PC-3 (cell line): ENCODE measurements around the gene AKAP8L. TPM values are rescaled to one million over a fixed set of nuclear protein-coding genes. Genes with fewer than 3 reads are reported as not detected.

ENCODE experiments used
- ATAC-seq: fragments of 200-7000 bp; cut with Tn5 transposase; 2 replicates; pipeline ENCODE4 v1.9.1; 2020; ENCODE audit warnings: mild to moderate bottlenecking, moderate library complexity
- BruUV-seq: library from RNA; stranded (reverse); fragments of 400-500 nt; replicated peaks from 2 replicates; lab custom pipeline; 2021; lab: Mats Ljungman, UMichigan
- CTCF ChIA-PET: fragments of 300-600 bp; sonication (Branson Sonifier 250); formaldehyde crosslinking; loops from one replicate; lab custom pipeline; 2022; ENCODE audit warnings: antibody characterized with exemption; lab: Charles Lee
- POLR2A ChIA-PET: fragments of 300-600 bp; sonication (Branson Sonifier 250); formaldehyde crosslinking; loops from one replicate; lab custom pipeline; 2022; ENCODE audit warnings: antibody characterized with exemption; ENCODE audit not compliant: unreplicated experiment; lab: Charles Lee
- DNase-seq: peaks from one replicate; pipeline ENCODE4 v3.0.0-alpha.2; 2015
- H2AFZ ChIP-seq: fragments of 300-600 bp; sonication (generic); 2 replicates; pipeline ENCODE4 v1.6.0; 2016; ENCODE audit warnings: antibody characterized with exemption, low read length
- H3F3A ChIP-seq: fragments of 300-600 bp; sonication (generic); one replicate; pipeline ENCODE4 v1.6.0; 2017; ENCODE audit warnings: antibody characterized with exemption, low read length, control low read depth, mild to moderate bottlenecking; ENCODE audit not compliant: unreplicated experiment
- H3K27ac ChIP-seq: fragments of 300-600 bp; sonication (generic); 2 replicates; pipeline ENCODE4 v1.5.1; 2016; ENCODE audit warnings: mild to moderate bottlenecking, low read length
- H3K27me3 ChIP-seq: fragments of 300-600 bp; sonication (generic); 2 replicates; pipeline ENCODE4 v1.6.1; 2016; ENCODE audit warnings: low read length, mixed read lengths
- H3K36me3 ChIP-seq: fragments of 300-600 bp; sonication (generic); 2 replicates; pipeline ENCODE4 v1.6.1; 2016; ENCODE audit warnings: low read depth, mixed run types, low read length, mixed read lengths
- H3K4me1 ChIP-seq: fragments of 300-600 bp; sonication (generic); 2 replicates; pipeline ENCODE4 v1.5.1; 2016; ENCODE audit warnings: low read length; ENCODE audit not compliant: insufficient read depth
- H3K4me2 ChIP-seq: fragments of 300-600 bp; sonication (generic); 2 replicates; pipeline ENCODE4 v1.6.0; 2016; ENCODE audit warnings: low read length
- H3K4me3 ChIP-seq: fragments of 300-600 bp; sonication (generic); 2 replicates; pipeline ENCODE4 v1.5.1; 2016; ENCODE audit warnings: mild to moderate bottlenecking, low read length, mixed read lengths
- H3K79me2 ChIP-seq: fragments of 300-600 bp; sonication (generic); 2 replicates; pipeline ENCODE4 v1.6.1; 2017; ENCODE audit warnings: low read length, mixed read lengths
- H3K9ac ChIP-seq: fragments of 300-600 bp; sonication (generic); 2 replicates; pipeline ENCODE4 v1.6.0; 2016; ENCODE audit warnings: mild to moderate bottlenecking, low read length
- H3K9me2 ChIP-seq: fragments of 300-600 bp; sonication (generic); replicated peaks from 2 replicates; pipeline ENCODE4 v1.6.1; 2016; ENCODE audit warnings: mixed run types, low read length, mixed read lengths
- H3K9me3 ChIP-seq: fragments of 300-600 bp; sonication (generic); 2 replicates; pipeline ENCODE4 v1.6.1; 2016; ENCODE audit warnings: low read length, mixed read lengths
- H4K20me1 ChIP-seq: fragments of 300-600 bp; sonication (generic); 2 replicates; pipeline ENCODE4 v1.6.1; 2016; ENCODE audit warnings: low read length, mixed read lengths
- EZH2 ChIP-seq: fragments of 300-600 bp; sonication (generic); IDR thresholded peaks from one replicate; pipeline ENCODE4 v1.6.1; 2017; ENCODE audit warnings: antibody characterized with exemption, mild to moderate bottlenecking, low read length; ENCODE audit not compliant: unreplicated experiment
- EZH2phosphoT487 ChIP-seq: fragments of 300-600 bp; sonication (generic); IDR thresholded peaks from 2 replicates; pipeline ENCODE4 v1.6.1; 2018; ENCODE audit warnings: mild to moderate bottlenecking, antibody characterized with exemption, low read length, borderline replicate concordance
- intact Hi-C: fragments of 100-400 bp; cut with micrococcal nuclease; formaldehyde crosslinking; loops from 2 replicates; pipeline ENCODE4 v1.9.0; 2023
- total RNA-seq: library from RNA; depleted of rRNA; stranded (reverse); fragments of >200 nt; gene quantifications from 2 replicates; pipeline ENCODE4 v1.2.3, GENCODE V29; 2014
- TF ChIP-seq, protein P1 (sequence below): fragments of 300-600 bp; sonication (generic); conservative IDR thresholded peaks from 2 replicates; pipeline ENCODE4 v1.5.1; 2017; ENCODE audit warnings: antibody characterized with exemption, low read depth, mild to moderate bottlenecking, low read length

AKAP8L gene
- total RNA-seq, 1 experiment from 2014 or later = 97.9 TPM

DNA sequence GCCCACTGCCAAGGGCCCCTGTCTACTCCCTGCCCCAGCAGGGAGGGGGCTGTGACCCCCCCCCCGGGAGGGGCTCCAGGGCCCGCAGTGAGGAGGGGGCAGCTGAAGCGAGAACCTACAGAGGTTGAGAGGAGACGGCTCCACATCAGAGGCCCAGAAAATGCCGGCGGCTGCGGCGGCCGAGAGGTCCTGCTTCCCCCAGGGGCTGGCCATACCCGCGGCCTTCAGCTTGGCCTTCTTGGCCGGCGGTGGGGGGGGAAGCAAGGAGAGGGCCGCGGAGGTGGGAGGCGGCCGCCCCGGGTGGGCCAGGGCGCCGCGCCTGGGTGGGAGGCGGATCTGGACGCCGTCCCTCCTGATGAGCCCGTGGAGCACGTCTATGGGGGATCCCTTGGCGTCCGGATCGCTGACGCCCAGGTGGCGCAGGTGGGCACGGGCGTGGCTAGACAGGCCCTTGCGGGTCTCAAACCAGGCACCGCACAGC is 9.2 kb upstream of the AKAP8L start:
- Histone ChIP-seq H3K9me2 (no peaks in the 10 kb centered on the region), H3K27ac (no peak overlapping the region), H3K4me3 (no peak overlapping the region), H4K20me1 (peaks cover 15% of the 10 kb centered on the region; the same call in 1 of the 2 replicates), H3K4me2 (no peak overlapping the region), H3K36me3 (peaks cover 57% of the 10 kb centered on the region), H3K27me3 (no peaks in the 10 kb centered on the region), H3K79me2 (peaks cover 41% of the 10 kb centered on the region), H3K9me3 (no peaks in the 10 kb centered on the region), H3F3A (no peaks in the 10 kb centered on the region), H3K4me1 (peaks cover 16% of the 10 kb centered on the region), H3K9ac (no peak overlapping the region), H2AFZ (no peak overlapping the region)
- no TSS peak for BruUV-seq
- POLR2A ChIA-PET = interaction anchor here (0.6 kb wide), 1 partner anchor 9 kb away, joined by 13 read pairs; no protein-coding TSS in a partner anchor
- no peak for DNase-seq
- no peak for ATAC-seq
- TF ChIP-seq EZH2 (no peak), EZH2phosphoT487 (no peak)
- TF ChIP-seq, protein P1, sequence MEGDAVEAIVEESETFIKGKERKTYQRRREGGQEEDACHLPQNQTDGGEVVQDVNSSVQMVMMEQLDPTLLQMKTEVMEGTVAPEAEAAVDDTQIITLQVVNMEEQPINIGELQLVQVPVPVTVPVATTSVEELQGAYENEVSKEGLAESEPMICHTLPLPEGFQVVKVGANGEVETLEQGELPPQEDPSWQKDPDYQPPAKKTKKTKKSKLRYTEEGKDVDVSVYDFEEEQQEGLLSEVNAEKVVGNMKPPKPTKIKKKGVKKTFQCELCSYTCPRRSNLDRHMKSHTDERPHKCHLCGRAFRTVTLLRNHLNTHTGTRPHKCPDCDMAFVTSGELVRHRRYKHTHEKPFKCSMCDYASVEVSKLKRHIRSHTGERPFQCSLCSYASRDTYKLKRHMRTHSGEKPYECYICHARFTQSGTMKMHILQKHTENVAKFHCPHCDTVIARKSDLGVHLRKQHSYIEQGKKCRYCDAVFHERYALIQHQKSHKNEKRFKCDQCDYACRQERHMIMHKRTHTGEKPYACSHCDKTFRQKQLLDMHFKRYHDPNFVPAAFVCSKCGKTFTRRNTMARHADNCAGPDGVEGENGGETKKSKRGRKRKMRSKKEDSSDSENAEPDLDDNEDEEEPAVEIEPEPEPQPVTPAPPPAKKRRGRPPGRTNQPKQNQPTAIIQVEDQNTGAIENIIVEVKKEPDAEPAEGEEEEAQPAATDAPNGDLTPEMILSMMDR = no peak
- intact Hi-C loops = no loop called here
- CTCF ChIA-PET = no interaction called here

DNA sequence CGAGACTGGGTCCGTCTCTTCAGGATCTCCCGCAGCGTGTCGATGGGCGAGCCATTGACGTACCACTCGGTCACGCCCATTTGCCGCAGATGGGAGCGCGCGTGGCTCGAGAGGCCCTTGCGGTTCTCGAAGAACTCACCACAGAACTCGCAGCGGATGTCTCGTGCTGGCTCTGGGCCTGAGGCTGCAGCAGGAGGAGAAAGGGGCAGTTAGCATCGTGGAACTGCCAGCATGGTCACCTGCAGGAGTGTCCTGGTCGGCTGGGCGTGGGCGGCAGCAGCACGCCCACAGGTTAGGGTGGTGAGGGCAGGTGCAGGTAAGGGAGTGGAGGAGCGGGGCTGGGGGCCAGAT is 8.5 kb upstream of the AKAP8L start:
- TF ChIP-seq EZH2phosphoT487 (no peak), EZH2 (no peak)
- TF ChIP-seq, protein P1 = no peak
- Histone ChIP-seq H2AFZ (no peak overlapping the region), H3K9me2 (no peaks in the 10 kb centered on the region), H3K9me3 (no peaks in the 10 kb centered on the region), H3K4me3 (no peak overlapping the region), H3K79me2 (peaks cover 41% of the 10 kb centered on the region), H4K20me1 (peaks cover 15% of the 10 kb centered on the region; the same call in 1 of the 2 replicates), H3K4me2 (no peak overlapping the region), H3K27ac (no peak overlapping the region), H3K4me1 (peaks cover 14% of the 10 kb centered on the region), H3K36me3 (peaks cover 62% of the 10 kb centered on the region), H3K9ac (no peak overlapping the region), H3K27me3 (no peaks in the 10 kb centered on the region), H3F3A (no peaks in the 10 kb centered on the region)
- DNase-seq (no peak), ATAC-seq (no peak)
- ChIA-PET CTCF (no interaction called here), POLR2A (no interaction called here)
- no TSS peak for BruUV-seq
- intact Hi-C loops = no loop called here

DNA sequence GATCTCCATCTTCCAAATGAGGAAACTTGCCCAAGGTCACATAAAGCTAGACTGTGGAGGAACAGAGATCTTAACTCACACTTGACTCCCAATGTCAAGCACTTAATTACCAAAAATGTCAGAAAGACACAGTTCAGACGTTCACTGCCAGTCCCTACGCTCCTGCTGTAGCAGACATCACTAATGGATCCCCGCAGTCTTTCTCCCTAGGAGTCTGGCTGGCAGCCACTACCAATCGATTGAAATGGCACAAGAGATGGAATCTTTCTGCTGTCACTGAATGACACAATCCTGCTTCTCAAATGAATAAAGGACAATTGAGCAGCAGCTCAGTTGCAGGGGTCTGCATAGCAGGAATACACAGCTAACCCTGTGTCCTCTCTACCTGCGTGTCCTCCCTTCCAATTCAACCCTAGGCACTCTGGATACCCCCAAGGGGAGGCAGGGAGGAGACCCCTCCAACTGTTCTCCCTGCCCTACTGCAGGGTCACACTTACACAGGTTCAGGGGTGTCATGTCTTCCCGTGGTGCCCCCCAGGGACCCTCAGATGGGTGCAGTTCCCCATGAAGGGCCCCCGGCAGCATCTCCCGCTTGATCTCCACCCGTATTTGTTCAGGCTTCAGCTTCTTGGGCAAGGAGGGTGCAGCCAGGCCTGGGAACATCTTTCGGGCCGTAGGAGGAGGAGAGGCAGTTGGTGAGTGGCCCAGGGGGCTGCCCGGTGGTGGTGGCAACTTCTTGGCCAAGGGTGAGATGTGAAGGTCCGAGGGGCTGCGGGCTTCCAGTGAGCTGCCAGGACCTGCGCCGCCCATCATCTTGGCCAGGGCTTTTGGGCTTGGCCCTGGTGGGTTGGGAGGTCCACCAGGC is 7.9 kb upstream of the AKAP8L start:
- H4K20me1 ChIP-seq = peaks cover 15% of the 10 kb centered on the region; the same call in 1 of the 2 replicates
- no peaks in the 10 kb centered on the region for H3K9me2 ChIP-seq
- H3K79me2 ChIP-seq = peaks cover 36% of the 10 kb centered on the region
- DNase-seq (no peak), ATAC-seq (no peak)
- no TSS peak for BruUV-seq
- H3K4me3 ChIP-seq = no peak overlapping the region
- no peak overlapping the region for H2AFZ ChIP-seq
- intact Hi-C loops = no loop called here
- CTCF ChIA-PET = no interaction called here
- no peak overlapping the region for H3K27ac ChIP-seq
- peaks cover 62% of the 10 kb centered on the region for H3K36me3 ChIP-seq
- H3K9ac ChIP-seq = no peak overlapping the region
- TF ChIP-seq EZH2 (no peak), EZH2phosphoT487 (no peak)
- TF ChIP-seq, protein P1 = no peak
- H3K27me3 ChIP-seq = no peaks in the 10 kb centered on the region
- no peaks in the 10 kb centered on the region for H3F3A ChIP-seq
- no peaks in the 10 kb centered on the region for H3K9me3 ChIP-seq
- POLR2A ChIA-PET = no interaction called here
- peaks cover 14% of the 10 kb centered on the region for H3K4me1 ChIP-seq
- H3K4me2 ChIP-seq = no peak overlapping the region
